CD4-positive, CD25-positive, alpha-beta regulatory T cell (primary cell): Measurements from ENCODE around the gene KHNYN. TPM values are rescaled to one million over a fixed set of nuclear protein-coding genes. Genes with fewer than 3 reads are reported as not detected.
"Not testable (repeated sequence)": the region's sequence is repeated elsewhere in the genome, so short reads cannot be mapped to it uniquely, and the experiment has no call there.

Experiments
- ATAC-seq, 2 donors: fragments of 150-1000 bp; cut with Tn5 transposase; one replicate each; pipeline ENCODE4 v1.10.0; 2021; ENCODE audit warnings: low read depth in 2 of 2, moderate number of reproducible peaks in 2 of 2, moderate library complexity in 1 of 2
- DNase-seq, 3 donors: peaks; one replicate each; pipeline versions ENCODE4 v3.0.0 to v3.0.0-alpha.2; 2012 to 2022; ENCODE audit warnings: mixed read lengths in 1 of 3
- H3K27ac ChIP-seq: one replicate; pipeline ENCODE4 v1.7.0; 2013; ENCODE audit warnings: mild to moderate bottlenecking, low read length; ENCODE audit not compliant: insufficient read depth, poor library complexity, severe bottlenecking
- H3K27me3 ChIP-seq: one replicate; pipeline ENCODE4 v1.7.0; 2013; ENCODE audit warnings: low read length; ENCODE audit not compliant: control insufficient read depth, insufficient read depth
- H3K36me3 ChIP-seq: one replicate; pipeline ENCODE4 v1.7.0; 2013; ENCODE audit warnings: mild to moderate bottlenecking, low read length, moderate library complexity; ENCODE audit not compliant: control insufficient read depth, insufficient read depth
- H3K4me1 ChIP-seq: 2 replicates; pipeline ENCODE4 v1.7.0; 2013; ENCODE audit warnings: mild to moderate bottlenecking, low read length; ENCODE audit not compliant: insufficient read depth, control insufficient read depth, poor library complexity, severe bottlenecking
- H3K4me3 ChIP-seq: one replicate; pipeline ENCODE4 v1.7.0; 2013; ENCODE audit warnings: low read depth, mild to moderate bottlenecking, low read length, moderate library complexity
- H3K9me3 ChIP-seq, 2 experiments: 1 replicate in 1 of 2; 2 replicates in 1 of 2; pipeline ENCODE4 v1.7.0; 2013; ENCODE audit warnings: low read length in 2 of 2, mild to moderate bottlenecking in 1 of 2, moderate library complexity in 1 of 2; ENCODE audit not compliant: control insufficient read depth in 2 of 2
- H3K27ac Mint-ChIP-seq, 3 donors: one replicate each; pipeline ENCODE4 v1.8.0; 2020 to 2022; ENCODE audit warnings: mild to moderate bottlenecking in 3 of 3, mixed read lengths in 3 of 3, moderate library complexity in 2 of 3
- H3K27me3 Mint-ChIP-seq: one replicate; pipeline ENCODE4 v1.8.0; 2022; ENCODE audit warnings: mild to moderate bottlenecking, mixed read lengths
- H3K36me3 Mint-ChIP-seq: one replicate; pipeline ENCODE4 v1.8.0; 2020; ENCODE audit warnings: mixed read lengths
- H3K4me1 Mint-ChIP-seq, 4 donors: one replicate each; pipeline ENCODE4 v1.8.0; 2020 to 2022; ENCODE audit warnings: mixed read lengths in 4 of 4, mild to moderate bottlenecking in 1 of 4
- H3K4me3 Mint-ChIP-seq, 4 donors: one replicate each; pipeline ENCODE4 v1.8.0; 2020 to 2022; ENCODE audit warnings: mild to moderate bottlenecking in 4 of 4, mixed read lengths in 4 of 4, moderate library complexity in 3 of 4
- H3K9me3 Mint-ChIP-seq, 7 donors: one replicate each; pipeline ENCODE4 v1.8.0; 2020 to 2022; ENCODE audit warnings: mixed read lengths in 7 of 7, mild to moderate bottlenecking in 3 of 7, moderate library complexity in 2 of 7
- polyA plus RNA-seq, 4 donors: library from polyadenylated mRNA; unstranded; fragments of 300-500 nt; fragmentation: Illumina TruSeq; gene quantifications; one replicate each; pipeline ENCODE4 v1.2.3, GENCODE V29; 2021
- total RNA-seq: library from RNA; stranded (reverse); gene quantifications from one replicate; pipeline ENCODE4 v1.2.3, GENCODE V29; 2022

The KHNYN gene
- total and polyA plus RNA-seq, 5 donors from 2014 or later, result 12.4 to 139 (median 15.5) TPM

DNA sequence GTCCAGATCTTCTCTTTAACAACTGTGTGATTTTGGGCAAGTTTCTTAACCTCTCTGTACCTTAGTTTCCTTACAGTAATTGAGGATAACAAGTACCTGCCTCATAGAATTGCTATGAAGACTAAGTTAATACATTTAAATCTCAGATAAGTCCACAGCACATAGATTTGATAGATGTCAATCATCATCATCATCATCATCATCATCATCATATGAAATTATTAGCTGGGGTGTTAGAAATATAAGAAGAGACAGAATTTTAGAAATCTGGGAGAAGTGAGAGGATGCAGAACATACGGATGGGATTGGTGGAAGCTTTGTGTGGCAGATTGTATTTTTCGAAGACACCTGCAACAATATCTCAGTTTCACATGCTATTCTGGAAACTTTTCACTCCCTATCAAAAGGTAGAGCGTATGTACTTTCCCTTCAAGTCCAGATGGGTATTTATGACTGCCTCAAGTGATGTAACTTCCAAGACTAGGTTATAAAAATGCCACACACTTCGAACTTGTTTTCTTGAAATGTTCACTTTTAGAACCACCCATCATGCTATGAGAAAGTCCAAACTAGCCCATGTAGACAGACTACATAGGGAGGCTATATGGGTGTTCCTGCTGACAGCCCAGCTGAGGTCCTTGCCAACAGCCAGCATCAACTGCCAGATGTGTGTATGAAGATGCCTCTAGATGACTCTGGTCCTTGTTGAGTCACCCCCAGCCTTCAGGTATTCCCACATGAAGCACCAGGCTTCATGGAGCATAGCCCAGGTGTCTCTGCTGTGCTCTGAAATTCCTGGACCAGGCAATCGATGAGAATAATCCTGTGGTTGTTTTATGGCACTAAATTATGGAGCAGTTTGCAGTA lies 33.5 kb downstream of the KHNYN start:
- Mint-ChIP-seq H3K4me3 (no peak overlapping the region), H3K9me3 (peaks cover 0 to 2% (median 0%) of the 10 kb centered on the region in 7 donors), H3K27ac (peak overlapping the region in 1 of 3 donors; percentile 2), H3K36me3 (peaks cover 3% of the 10 kb centered on the region), H3K4me1 (peaks cover 4 to 27% (median 19%) of the 10 kb centered on the region in 4 donors), H3K27me3 (peaks cover 5% of the 10 kb centered on the region)
- Histone ChIP-seq H3K27ac (no peak overlapping the region), H3K27me3 (no peaks in the 10 kb centered on the region), H3K4me1 (peaks cover 7% of the 10 kb centered on the region), H3K9me3 (no peaks in the 10 kb centered on the region), H3K36me3 (no peaks in the 10 kb centered on the region), H3K4me3 (no peak overlapping the region)
- ATAC-seq (no peak), DNase-seq (no peak)

DNA sequence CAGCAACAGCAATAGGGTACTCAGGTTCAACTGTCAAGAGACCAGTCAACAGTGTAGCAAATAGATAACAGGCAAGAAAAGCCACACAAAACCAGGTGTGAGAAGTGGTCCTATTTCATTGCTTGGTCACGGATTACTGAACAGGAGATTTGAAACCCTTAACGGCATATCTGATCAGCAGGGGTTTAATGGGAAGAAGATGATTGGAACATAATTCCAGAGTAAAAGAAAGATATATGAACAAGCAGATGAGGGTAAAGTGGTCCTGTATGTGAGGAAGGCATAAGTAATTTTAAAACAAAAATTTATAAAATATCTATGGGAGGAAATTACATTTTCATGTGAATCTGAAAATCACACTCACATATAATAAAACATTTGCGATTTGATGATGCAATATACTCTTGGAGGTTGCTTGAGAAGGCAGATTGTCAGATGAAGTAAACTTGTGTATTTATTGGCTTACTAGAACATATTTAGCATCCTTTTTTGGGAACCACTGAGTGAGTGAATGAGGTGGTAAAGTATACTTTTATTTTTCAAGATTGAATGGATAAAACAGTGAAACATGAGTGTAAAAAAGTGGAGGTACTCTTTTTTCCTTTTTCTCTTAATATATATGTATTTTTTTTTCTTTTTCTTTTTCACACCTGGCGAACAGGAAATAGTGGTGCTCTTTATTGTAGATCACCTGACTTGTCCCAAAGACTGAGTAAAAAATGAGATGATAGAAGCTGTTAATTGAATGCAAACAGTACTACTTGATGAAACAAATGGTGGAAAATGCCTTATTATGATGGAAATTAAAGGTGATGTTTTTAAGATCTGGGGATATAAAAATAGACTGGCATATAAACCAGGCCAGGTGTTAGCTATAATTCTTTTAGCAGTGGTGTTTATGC lies 34.4 kb downstream of the KHNYN start:
- Histone ChIP-seq H3K27me3 (no peaks in the 10 kb centered on the region), H3K4me1 (peaks cover 7% of the 10 kb centered on the region), H3K4me3 (no peak overlapping the region), H3K36me3 (no peaks in the 10 kb centered on the region), H3K9me3 (no peaks in the 10 kb centered on the region), H3K27ac (no peak overlapping the region)
- H3K27me3 Mint-ChIP-seq, result peaks cover 5% of the 10 kb centered on the region
- H3K9me3 Mint-ChIP-seq, result peaks cover 0 to 2% (median 0%) of the 10 kb centered on the region in 7 donors
- DNase-seq, result no peak
- peak overlapping the region in 1 of 4 donors; percentile 14 for H3K4me3 Mint-ChIP-seq
- no peak for ATAC-seq
- peaks cover 4 to 27% (median 19%) of the 10 kb centered on the region in 4 donors for H3K4me1 Mint-ChIP-seq
- H3K27ac Mint-ChIP-seq, result peak overlapping the region in 2 of 3 donors; percentile 4 to 72
- peaks cover 3% of the 10 kb centered on the region for H3K36me3 Mint-ChIP-seq

DNA sequence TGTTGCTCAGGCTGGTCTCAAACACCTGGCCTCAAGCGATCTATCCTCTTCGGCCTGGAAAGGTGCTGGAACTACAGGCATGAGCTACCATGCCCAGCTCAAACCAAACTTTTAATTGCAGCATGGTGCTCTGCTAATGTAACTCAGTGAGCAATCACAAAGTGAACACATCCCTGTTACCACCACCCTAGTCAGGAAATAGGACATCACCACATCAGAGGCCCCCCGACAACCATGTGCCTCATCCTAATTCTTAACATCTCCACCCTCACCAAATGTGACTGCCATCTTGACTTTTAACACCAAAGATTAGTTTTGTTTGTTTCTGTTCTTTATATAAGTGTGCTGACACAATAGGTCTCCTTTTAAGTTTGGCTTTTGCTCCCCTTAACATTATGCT lies 35.6 kb downstream of the KHNYN start:
- no peak overlapping the region for H3K27ac ChIP-seq
- H3K9me3 Mint-ChIP-seq, result peaks cover 0 to 4% (median 1%) of the 10 kb centered on the region in 7 donors
- H3K4me3 Mint-ChIP-seq, result no peak overlapping the region
- H3K27me3 Mint-ChIP-seq, result peaks cover 5% of the 10 kb centered on the region
- no peak for DNase-seq
- ATAC-seq, result peak in 1 of 2 donors; percentile 44
- H3K4me1 ChIP-seq, result peaks cover 7% of the 10 kb centered on the region
- H3K4me1 Mint-ChIP-seq, result peaks cover 4 to 27% (median 19%) of the 10 kb centered on the region in 4 donors
- H3K36me3 Mint-ChIP-seq, result peaks cover 3% of the 10 kb centered on the region
- peak overlapping the region in 1 of 3 donors; percentile 82 for H3K27ac Mint-ChIP-seq
- H3K27me3 ChIP-seq, result no peaks in the 10 kb centered on the region
- no peak overlapping the region for H3K4me3 ChIP-seq
- no peaks in the 10 kb centered on the region for H3K9me3 ChIP-seq
- no peaks in the 10 kb centered on the region for H3K36me3 ChIP-seq

DNA sequence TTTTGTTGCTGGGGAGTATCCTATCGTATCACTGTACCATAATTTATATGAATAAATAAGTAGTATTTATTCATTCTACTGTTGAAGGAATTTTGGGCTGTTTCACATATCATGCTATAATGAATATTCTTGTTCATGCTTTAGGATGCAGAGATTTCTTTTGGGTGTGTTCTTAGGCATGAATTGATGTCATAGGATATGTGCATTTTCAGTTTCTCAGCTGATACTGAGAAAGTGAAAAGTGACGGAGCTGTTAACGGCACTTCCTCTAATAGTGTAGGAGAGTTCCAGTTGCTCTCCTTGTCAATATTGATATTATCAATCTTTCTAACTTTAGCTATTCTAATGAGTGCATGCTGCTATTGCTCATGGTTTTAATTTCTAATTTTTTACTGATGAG lies 36.1 kb downstream of the KHNYN start:
- Mint-ChIP-seq H3K27me3 (peaks cover 5% of the 10 kb centered on the region), H3K4me3 (no peak overlapping the region), H3K9me3 (peaks cover 0 to 4% (median 2%) of the 10 kb centered on the region in 7 donors), H3K4me1 (peaks cover 4 to 27% (median 17%) of the 10 kb centered on the region in 4 donors), H3K27ac (peak overlapping the region in 1 of 3 donors; percentile 82), H3K36me3 (peaks cover 3% of the 10 kb centered on the region)
- H3K27ac ChIP-seq, result no peak overlapping the region
- H3K4me1 ChIP-seq, result peaks cover 7% of the 10 kb centered on the region
- H3K4me3 ChIP-seq, result no peak overlapping the region
- ATAC-seq (no peak), DNase-seq (no peak)
- no peaks in the 10 kb centered on the region for H3K36me3 ChIP-seq
- no peaks in the 10 kb centered on the region for H3K27me3 ChIP-seq
- H3K9me3 ChIP-seq, result no peaks in the 10 kb centered on the region

DNA sequence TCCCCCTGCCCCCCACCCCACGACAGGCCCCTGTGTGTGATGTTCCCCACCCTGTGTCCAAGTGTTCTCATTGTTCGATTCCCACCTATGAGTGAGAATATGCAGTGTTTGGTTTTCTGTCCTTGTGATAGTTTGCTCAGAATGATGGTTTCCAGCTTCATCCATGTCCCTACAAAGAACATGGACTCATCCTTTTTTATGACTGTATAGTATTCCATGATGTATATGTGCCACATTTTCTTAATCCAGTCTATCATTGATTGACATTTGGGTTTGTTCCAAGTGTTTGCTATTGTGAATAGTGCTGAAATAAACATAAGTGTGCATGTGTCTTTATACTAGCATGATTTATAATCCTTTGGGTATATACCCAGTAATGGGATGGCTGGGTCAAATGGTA lies 40.7 kb downstream of the KHNYN start:
- H3K27me3 Mint-ChIP-seq, H3K27me3 ChIP-seq, ATAC-seq, H3K27ac ChIP-seq, DNase-seq, H3K36me3 Mint-ChIP-seq, H3K4me3 ChIP-seq, H3K4me1 Mint-ChIP-seq, H3K36me3 ChIP-seq, H3K9me3 ChIP-seq, H3K9me3 Mint-ChIP-seq, H3K4me1 ChIP-seq, H3K27ac Mint-ChIP-seq, H3K4me3 Mint-ChIP-seq: not testable (repeated sequence)

DNA sequence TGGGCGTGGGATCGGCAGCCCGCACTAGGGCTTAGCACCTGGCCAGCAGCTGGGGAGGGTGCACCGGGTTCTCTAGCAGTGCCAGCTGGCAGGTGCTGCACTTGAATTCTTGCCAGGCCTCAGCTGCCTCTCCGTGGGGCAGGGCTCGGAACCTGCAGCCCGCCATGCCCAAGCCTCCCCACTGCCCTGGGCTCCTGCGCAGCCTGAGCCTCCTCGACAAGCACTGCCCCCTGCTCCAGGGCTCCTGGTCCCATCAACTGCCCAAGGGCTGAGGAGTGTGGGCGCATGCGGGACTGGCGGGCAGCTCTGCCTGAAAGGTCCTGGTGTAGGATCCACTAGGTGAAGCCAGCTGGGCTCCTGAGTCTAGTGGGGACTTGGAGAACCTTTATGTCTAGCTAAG lies 43.5 kb downstream of the KHNYN start:
- H3K9me3 ChIP-seq, result no peaks in the 10 kb centered on the region
- Mint-ChIP-seq H3K9me3 (peaks cover 0 to 5% (median 2%) of the 10 kb centered on the region in 7 donors), H3K27ac (no peak overlapping the region), H3K36me3 (no peaks in the 10 kb centered on the region), H3K27me3 (no peaks in the 10 kb centered on the region), H3K4me3 (no peak overlapping the region), H3K4me1 (no peaks in the 10 kb centered on the region)
- ATAC-seq (no peak), DNase-seq (no peak)
- H3K27ac ChIP-seq, result no peak overlapping the region
- no peaks in the 10 kb centered on the region for H3K36me3 ChIP-seq
- H3K4me1 ChIP-seq, result no peaks in the 10 kb centered on the region
- peaks cover 2% of the 10 kb centered on the region for H3K27me3 ChIP-seq
- no peak overlapping the region for H3K4me3 ChIP-seq

DNA sequence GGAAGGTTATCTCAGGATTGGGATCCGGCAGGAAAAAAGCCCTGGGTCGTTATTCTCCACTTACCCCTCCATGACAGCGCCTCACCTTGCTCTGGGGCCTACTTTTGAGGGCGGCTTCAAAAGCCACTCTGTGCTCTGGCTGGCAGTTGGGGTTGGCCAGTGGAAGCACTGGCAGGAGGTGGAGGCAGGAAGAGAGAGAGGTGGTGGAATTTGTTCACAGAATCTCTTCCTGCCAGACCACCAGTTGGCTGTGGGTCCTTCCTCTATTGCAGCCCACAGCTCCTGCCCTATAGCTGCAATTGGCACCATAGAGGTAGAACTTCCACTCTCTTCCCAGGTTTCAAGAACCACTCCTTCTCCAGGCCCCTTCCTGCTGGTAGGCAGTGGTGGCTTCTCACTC lies 45.5 kb downstream of the KHNYN start:
- H3K9me3 Mint-ChIP-seq, result peaks cover 0 to 5% (median 0%) of the 10 kb centered on the region in 7 donors
- no peak overlapping the region for H3K4me3 ChIP-seq

More for the DNA sequence above, 45.5 kb downstream of the KHNYN start:
- Mint-ChIP-seq H3K27ac (no peak overlapping the region), H3K36me3 (no peaks in the 10 kb centered on the region), H3K4me1 (no peaks in the 10 kb centered on the region), H3K4me3 (no peak overlapping the region), H3K27me3 (no peaks in the 10 kb centered on the region)
- no peak for DNase-seq
- Histone ChIP-seq H3K36me3 (no peaks in the 10 kb centered on the region), H3K4me1 (no peaks in the 10 kb centered on the region), H3K27ac (no peak overlapping the region), H3K27me3 (peaks cover 2% of the 10 kb centered on the region), H3K9me3 (no peaks in the 10 kb centered on the region)
- ATAC-seq, result no peak
